Measurements from ENCODE around the gene CELF5.

- TF ChIP-seq CTCF (conservative IDR thresholded peaks at IDR 0.05), result no peak
- TF ChIP-seq ZFX (IDR thresholded peaks at IDR 0.05), result no peak
Observed at GRCh38 chr19:3314962-3315675, 90.7 kb downstream of the CELF5 start.
